ENCODE results near the gene THSD4.

Gene THSD4

GRCh38 chr15:71345186-71345585, 229.9 kb downstream of the THSD4 start:
- TF ChIP-seq CTCF (IDR thresholded peaks at IDR 0.05; ENCODE audit: extremely low read depth, missing control alignments): no peak
- no peak for DNase-seq (ENCODE audit: low spot score)

- TF ChIP-seq CTCF (IDR thresholded peaks at IDR 0.05; ENCODE audit: extremely low read depth, missing control alignments): no peak
- no peak for DNase-seq (ENCODE audit: low spot score)
Measured at GRCh38 chr15:71346464-71346863, 231.2 kb downstream of the THSD4 start.

GRCh38 chr15:71348597-71348996, 233.3 kb downstream of the THSD4 start:
- no peak for DNase-seq (ENCODE audit: low spot score)

GRCh38 chr15:71349336-71349735, 234.1 kb downstream of the THSD4 start:
- no peak for DNase-seq (ENCODE audit: low spot score)
- no peak for TF ChIP-seq CTCF (IDR thresholded peaks at IDR 0.05; ENCODE audit: extremely low read depth, missing control alignments)

More at GRCh38 chr15:71348597-71348996, 233.3 kb downstream of the THSD4 start:
- no peak for TF ChIP-seq CTCF (IDR thresholded peaks at IDR 0.05; ENCODE audit: extremely low read depth, missing control alignments)

- DNase-seq (ENCODE audit: low spot score): no peak
- TF ChIP-seq CTCF (IDR thresholded peaks at IDR 0.05; ENCODE audit: extremely low read depth, missing control alignments): no peak
Measured at GRCh38 chr15:71349736-71350526, 234.7 kb downstream of the THSD4 start.

GRCh38 chr15:71350622-71351378, 235.5 kb downstream of the THSD4 start:
- DNase-seq (ENCODE audit: low spot score): no peak
- TF ChIP-seq CTCF (IDR thresholded peaks at IDR 0.05; ENCODE audit: extremely low read depth, missing control alignments): no peak

- no peak for TF ChIP-seq CTCF (IDR thresholded peaks at IDR 0.05; ENCODE audit: extremely low read depth, missing control alignments)
- DNase-seq (ENCODE audit: low spot score): no peak
Measured at GRCh38 chr15:71352125-71352524, 236.9 kb downstream of the THSD4 start.

Data from GM20000 (cell line).